ENCODE measurements around the gene SUMO1. TPM values are rescaled to one million over a fixed set of nuclear protein-coding genes. Genes with fewer than 3 reads are reported as not detected.
"Not testable (repeated sequence)": the region's sequence is repeated elsewhere in the genome, so short reads cannot be mapped to it uniquely, and the experiment has no call there.

The SUMO1 gene
- 138 TPM for polyA plus RNA-seq

- Mint-ChIP-seq H3K4me1 (peaks cover 25 to 32% (median 26%) of the 10 kb centered on the region in 3 donors), H3K4me3 (peak within 1 kb of the TSS; percentile 95 to 100 (median 99)), H3K27me3 (no peaks in the 10 kb centered on the region), H3K27ac (peak within 1 kb of the TSS; percentile 78 to 96 (median 94)), H3K36me3 (no peaks in the 10 kb centered on the region), H3K9me3 (peaks cover 0 to 4% (median 0%) of the 10 kb centered on the region in 3 donors)
These were observed at the start of gene SUMO1 for GRCh38 chr2:202238234-202239197. Gene SUMO1 (minus strand): TSS chr2:202238597. CDS start chr2:202238451, 146 bp downstream.

- H3K27me3 Mint-ChIP-seq = no peaks in the 10 kb centered on the region
- peaks cover 0 to 2% (median 0%) of the 10 kb centered on the region in 3 donors for H3K4me1 Mint-ChIP-seq
These were observed 48.2 kb upstream of the SUMO1 start for GRCh38 chr2:202286595-202286994.

GRCh38 chr2:202278944-202279343 is 40.5 kb upstream of the SUMO1 start:
- Mint-ChIP-seq H3K9me3 (no peaks in the 10 kb centered on the region), H3K27me3 (no peaks in the 10 kb centered on the region), H3K4me1 (peaks cover 3 to 6% (median 5%) of the 10 kb centered on the region in 3 donors), H3K36me3 (peaks cover 2% of the 10 kb centered on the region), H3K27ac (no peak overlapping the region), H3K4me3 (no peak overlapping the region)

More at GRCh38 chr2:202286595-202286994, 48.2 kb upstream of the SUMO1 start:
- H3K27ac Mint-ChIP-seq = no peak overlapping the region
- no peak overlapping the region for H3K4me3 Mint-ChIP-seq
- no peaks in the 10 kb centered on the region for H3K9me3 Mint-ChIP-seq
- H3K36me3 Mint-ChIP-seq = no peaks in the 10 kb centered on the region

- Mint-ChIP-seq H3K27ac (peak overlapping the region in 1 of 3 donors; percentile 31), H3K4me3 (no peak overlapping the region), H3K9me3 (no peaks in the 10 kb centered on the region), H3K27me3 (no peaks in the 10 kb centered on the region), H3K4me1 (peaks cover 3 to 8% (median 7%) of the 10 kb centered on the region in 3 donors), H3K36me3 (peaks cover 2% of the 10 kb centered on the region)
These were observed 39.8 kb upstream of the SUMO1 start for GRCh38 chr2:202278036-202278760.

GRCh38 chr2:202276078-202276720 is 37.8 kb upstream of the SUMO1 start:
- H3K4me1 Mint-ChIP-seq = peaks cover 14 to 21% (median 15%) of the 10 kb centered on the region in 3 donors
- peak overlapping the region in 1 of 4 donors; percentile 28 for H3K4me3 Mint-ChIP-seq
- not testable (repeated sequence) for H3K36me3 Mint-ChIP-seq, H3K9me3 Mint-ChIP-seq, H3K27me3 Mint-ChIP-seq, H3K27ac Mint-ChIP-seq

- Mint-ChIP-seq H3K36me3 (no peaks in the 10 kb centered on the region), H3K4me1 (peaks cover 26 to 35% (median 34%) of the 10 kb centered on the region in 3 donors), H3K27me3 (no peaks in the 10 kb centered on the region), H3K4me3 (peak overlapping the region; percentile 73 to 91 (median 77)), H3K9me3 (no peaks in the 10 kb centered on the region), H3K27ac (peak overlapping the region; percentile 83 to 85 (median 84))
These were observed 32.1 kb upstream of the SUMO1 start for GRCh38 chr2:202270487-202270886.

- Mint-ChIP-seq H3K4me3 (peak overlapping the region; percentile 68 to 91 (median 77)), H3K27ac (peak overlapping the region; percentile 39 to 84 (median 83)), H3K36me3 (no peaks in the 10 kb centered on the region), H3K4me1 (peaks cover 26 to 35% (median 34%) of the 10 kb centered on the region in 3 donors), H3K9me3 (no peaks in the 10 kb centered on the region), H3K27me3 (no peaks in the 10 kb centered on the region)
These were observed 31.2 kb upstream of the SUMO1 start for GRCh38 chr2:202269585-202269984.

- Mint-ChIP-seq H3K27me3 (no peaks in the 10 kb centered on the region), H3K36me3 (no peaks in the 10 kb centered on the region), H3K27ac (peak overlapping the region in 1 of 3 donors; percentile 96), H3K9me3 (no peaks in the 10 kb centered on the region), H3K4me3 (no peak overlapping the region), H3K4me1 (peaks cover 21 to 32% (median 28%) of the 10 kb centered on the region in 3 donors)
These were observed 29.1 kb upstream of the SUMO1 start for GRCh38 chr2:202267495-202267894.

GRCh38 chr2:202265467-202266277 is 27.3 kb upstream of the SUMO1 start, which contains the start of gene NOP58:
Gene NOP58 (plus strand): TSS chr2:202265763. CDS start chr2:202265942, 179 bp downstream.
- peak within 1 kb of the TSS in 1 of 4 donors; percentile 84 for H3K4me3 Mint-ChIP-seq
- peak within 1 kb of the TSS in 1 of 3 donors; percentile 78 for H3K27ac Mint-ChIP-seq
- no peaks in the 10 kb centered on the region for H3K27me3 Mint-ChIP-seq
- no peaks in the 10 kb centered on the region for H3K36me3 Mint-ChIP-seq
- no peaks in the 10 kb centered on the region for H3K9me3 Mint-ChIP-seq
- peaks cover 16 to 21% (median 18%) of the 10 kb centered on the region in 3 donors for H3K4me1 Mint-ChIP-seq

- Mint-ChIP-seq H3K27ac (peak overlapping the region in 1 of 3 donors; percentile 45), H3K27me3 (peaks cover 2% of the 10 kb centered on the region), H3K4me3 (peak overlapping the region in 1 of 4 donors; percentile 67), H3K36me3 (no peaks in the 10 kb centered on the region), H3K4me1 (peaks cover 0 to 2% (median 0%) of the 10 kb centered on the region in 3 donors), H3K9me3 (no peaks in the 10 kb centered on the region)
These were observed 23.1 kb upstream of the SUMO1 start for GRCh38 chr2:202261531-202261930.

GRCh38 chr2:202251494-202251893 is 13.1 kb upstream of the SUMO1 start:
- Mint-ChIP-seq H3K4me3 (no peak overlapping the region), H3K4me1 (no peaks in the 10 kb centered on the region), H3K27ac (no peak overlapping the region), H3K9me3 (peaks cover 0 to 4% (median 1%) of the 10 kb centered on the region in 3 donors), H3K36me3 (no peaks in the 10 kb centered on the region), H3K27me3 (peaks cover 7% of the 10 kb centered on the region)

- Mint-ChIP-seq H3K27me3 (peaks cover 9% of the 10 kb centered on the region), H3K9me3 (peaks cover 0 to 1% (median 0%) of the 10 kb centered on the region in 3 donors), H3K4me1 (no peaks in the 10 kb centered on the region), H3K27ac (no peak overlapping the region), H3K4me3 (no peak overlapping the region), H3K36me3 (no peaks in the 10 kb centered on the region)
These were observed 11.3 kb upstream of the SUMO1 start for GRCh38 chr2:202249521-202250253.

- not testable (repeated sequence) for H3K9me3 Mint-ChIP-seq
These were observed 9.3 kb upstream of the SUMO1 start for GRCh38 chr2:202247710-202248109.

More at GRCh38 chr2:202247710-202248109, 9.3 kb upstream of the SUMO1 start:
- H3K4me3 Mint-ChIP-seq, H3K36me3 Mint-ChIP-seq, H3K27ac Mint-ChIP-seq, H3K4me1 Mint-ChIP-seq, H3K27me3 Mint-ChIP-seq: not testable (repeated sequence)

Data from IgD-negative memory B cell (primary cell).